A549 (cell line): ENCODE measurements around the gene NUDT21. TPM values are rescaled to one million over a fixed set of nuclear protein-coding genes. Genes with fewer than 3 reads are reported as not detected.

Source experiments
- ATAC-seq, 2 experiments: fragments of 200-7000 bp in 1 of 2; fragments of >200 bp in 1 of 2; cut with Nextera tagmentation in 1 of 2; cut with Tn5 transposase in 1 of 2; 3 replicates each; pipeline versions ENCODE4 v1.8.0 to v1.9.1; 2018 to 2020; ENCODE audit warnings: mild to moderate bottlenecking in 1 of 2, moderate library complexity in 1 of 2
- CTCF ChIA-PET: fragments of 300-600 bp; sonication (Branson Sonifier 250); formaldehyde crosslinking; extraction: SDS; loops from one replicate; lab custom pipeline; 2021; ENCODE audit warnings: antibody characterized with exemption, inconsistent platforms; lab: Yijun Ruan, JAX
- POLR2A ChIA-PET: fragments of 350-600 bp; formaldehyde crosslinking; extraction: SDS; loops from one replicate; lab custom pipeline; 2021; ENCODE audit warnings: antibody characterized with exemption, inconsistent platforms; lab: Yijun Ruan, JAX
- DNase-seq, 2 experiments: peaks; one replicate each; pipeline versions ENCODE4 v3.0.0 to v3.0.0-alpha.2; 2011 to 2016; ENCODE audit warnings: low read depth in 1 of 2, low spot score in 1 of 2
- FAIRE-seq: peaks from 2 replicates; lab custom pipeline; 2011; peaks lifted over from hg19 to GRCh38; lab: Jason Lieb, UNC
- H3K27ac ChIP-seq, 2 experiments: fragments of >200 bp; sonication (Bioruptor Twin); formaldehyde crosslinking; 3 replicates each; pipeline ENCODE4 v1.5.1; 2016 to 2017
- H3K4me1 ChIP-seq: fragments of >200 bp; sonication (Bioruptor Twin); formaldehyde crosslinking; 3 replicates; pipeline ENCODE4 v1.6.1; 2016
- H3K4me2 ChIP-seq: fragments of >200 bp; sonication (Bioruptor Twin); formaldehyde crosslinking; 3 replicates; pipeline ENCODE4 v1.6.1; 2016
- H3K4me3 ChIP-seq: fragments of >200 bp; sonication (Bioruptor Twin); formaldehyde crosslinking; 3 replicates; pipeline ENCODE4 v1.5.1; 2016
- H3K9me3 ChIP-seq: fragments of >200 bp; sonication (Bioruptor Twin); formaldehyde crosslinking; 3 replicates; pipeline ENCODE4 v1.6.1; 2016
- BHLHE40 ChIP-seq: IDR thresholded peaks from 2 replicates; pipeline ENCODE4 v1.6.1; 2012; ENCODE audit warnings: low read depth, low read length, inconsistent platforms
- CBX8 ChIP-seq: fragments of 200-600 bp; sonication (generic); IDR thresholded peaks from 2 replicates; pipeline ENCODE4 v1.6.1; 2016
- CEBPB ChIP-seq, 2 experiments: fragments of >200 bp in 1 of 2; sonication (Bioruptor Twin) in 1 of 2; formaldehyde crosslinking in 1 of 2; IDR thresholded peaks; 2 replicates each; pipeline ENCODE4 v1.6.1; 2012 to 2016
- EHF ChIP-seq: fragments of 250-450 bp; sonication (Bioruptor Pico); IDR thresholded peaks from 2 replicates; pipeline ENCODE4 v1.5.0; 2020; ENCODE audit warnings: mild to moderate bottlenecking
- EHMT2 ChIP-seq: fragments of 200-600 bp; sonication (generic); IDR thresholded peaks from 2 replicates; pipeline ENCODE4 v1.6.1; 2016; ENCODE audit warnings: antibody characterized with exemption, low read depth, mild to moderate bottlenecking, moderate library complexity
- FOSL2 ChIP-seq, 2 experiments: fragments of 450-650 bp in 1 of 2; fragments of >200 bp in 1 of 2; sonication (Bioruptor Twin) in 1 of 2; formaldehyde crosslinking; IDR thresholded peaks; 2 replicates each; pipeline versions ENCODE4 v1.5.0 to v1.6.1; 2016 to 2020; ENCODE audit warnings: mild to moderate bottlenecking in 1 of 2, moderate library complexity in 1 of 2
- FOXS1 ChIP-seq: fragments of 250-450 bp; sonication (Bioruptor Pico); IDR thresholded peaks from 2 replicates; pipeline ENCODE4 v1.5.0; 2020; ENCODE audit warnings: mild to moderate bottlenecking, moderate library complexity
- GATA3 ChIP-seq: IDR thresholded peaks from 2 replicates; pipeline ENCODE4 v1.6.1; 2012; ENCODE audit warnings: borderline replicate concordance
- HES2 ChIP-seq: fragments of >200 bp; sonication (Bioruptor Twin); formaldehyde crosslinking; IDR thresholded peaks from 2 replicates; pipeline ENCODE4 v1.6.1; 2016
- HEYL ChIP-seq: fragments of 250-450 bp; sonication (Bioruptor Pico); IDR thresholded peaks from 2 replicates; pipeline ENCODE4 v1.8.0; 2021; ENCODE audit warnings: mild to moderate bottlenecking, moderate library complexity
- JUNB ChIP-seq: fragments of >200 bp; sonication (Bioruptor Twin); formaldehyde crosslinking; IDR thresholded peaks from 2 replicates; pipeline ENCODE4 v1.6.1; 2016
- MAFK ChIP-seq: fragments of 450-650 bp; IDR thresholded peaks from 2 replicates; pipeline ENCODE4 v1.6.1; 2014; ENCODE audit not compliant: partially characterized antibody
- MAZ ChIP-seq: fragments of 150-350 bp; IDR thresholded peaks from 2 replicates; pipeline ENCODE4 v1.6.1; 2014; ENCODE audit warnings: antibody characterized with exemption, low read depth, low read length, borderline replicate concordance
- NPAS2 ChIP-seq: fragments of 250-450 bp; sonication (Bioruptor Pico); IDR thresholded peaks from 2 replicates; pipeline ENCODE4 v1.8.0; 2022; ENCODE audit warnings: mild to moderate bottlenecking, moderate library complexity, borderline replicate concordance
- PBX3 ChIP-seq: IDR thresholded peaks from 2 replicates; pipeline ENCODE4 v1.6.1; 2012
- POLR2A ChIP-seq: IDR thresholded peaks from 2 replicates; pipeline ENCODE4 v1.6.1; 2012; ENCODE audit warnings: mild to moderate bottlenecking, low read length
- RAD21 ChIP-seq, 2 experiments: fragments of >200 bp in 1 of 2; sonication (Bioruptor Twin) in 1 of 2; formaldehyde crosslinking in 1 of 2; IDR thresholded peaks in 1 of 2; conservative IDR thresholded peaks in 1 of 2; 2 replicates in 1 of 2; 3 replicates in 1 of 2; pipeline ENCODE4 v1.6.1; 2012 to 2018; ENCODE audit warnings: inconsistent platforms in 1 of 2
- RARB ChIP-seq: fragments of 250-450 bp; sonication (Bioruptor Pico); IDR thresholded peaks from 2 replicates; pipeline ENCODE4 v1.8.0; 2021; ENCODE audit warnings: mild to moderate bottlenecking, moderate library complexity
- REST ChIP-seq: fragments of 200-600 bp; sonication (generic); IDR thresholded peaks from 2 replicates; pipeline ENCODE4 v1.6.1; 2016; ENCODE audit warnings: antibody characterized with exemption, mild to moderate bottlenecking, moderate library complexity
- RFX5 ChIP-seq: fragments of 450-650 bp; IDR thresholded peaks from 2 replicates; pipeline ENCODE4 v1.7.1; 2014; ENCODE audit warnings: antibody characterized with exemption, mild to moderate bottlenecking, moderate library complexity
- RNF2 ChIP-seq: fragments of 200-600 bp; sonication (generic); IDR thresholded peaks from 2 replicates; pipeline ENCODE4 v1.6.1; 2016; ENCODE audit warnings: low read depth, mild to moderate bottlenecking, antibody characterized with exemption, moderate library complexity, borderline replicate concordance
- SMC3 ChIP-seq: fragments of >200 bp; sonication (Bioruptor Twin); formaldehyde crosslinking; IDR thresholded peaks from 3 replicates; pipeline ENCODE4 v1.6.1; 2018; ENCODE audit warnings: inconsistent platforms
- TFCP2L1 ChIP-seq: fragments of 250-450 bp; sonication (Bioruptor Pico); IDR thresholded peaks from 2 replicates; pipeline ENCODE4 v1.5.0; 2021; ENCODE audit warnings: mild to moderate bottlenecking
- TP53 ChIP-seq: fragments of 250-450 bp; sonication (Bioruptor Pico); IDR thresholded peaks from 2 replicates; pipeline ENCODE4 v1.5.0; 2021; ENCODE audit warnings: mild to moderate bottlenecking, moderate library complexity
- ZNF302 ChIP-seq: fragments of 250-450 bp; sonication (Bioruptor Pico); IDR thresholded peaks from 2 replicates; pipeline ENCODE4 v1.9.0; 2021; ENCODE audit warnings: inconsistent platforms, mild to moderate bottlenecking, moderate library complexity
- ZSCAN20 ChIP-seq: fragments of 250-450 bp; sonication (Bioruptor Pico); IDR thresholded peaks from 2 replicates; pipeline ENCODE4 v1.8.0; 2022; ENCODE audit warnings: mild to moderate bottlenecking, moderate library complexity
- WGBS: methylation state at CpG from one replicate; pipeline ENCODE4 v1.1.6; 2017; ENCODE audit errors: missing lambda C conversion rate; 5-methylcytosine and 5-hydroxymethylcytosine counted together
- polyA plus RNA-seq, 4 experiments: library from polyadenylated mRNA; depleted of rRNA in 3 of 4; stranded (reverse); fragments of >200 nt; fragmentation: RNase III in 1 of 4; extraction: RNeasy Plus Mini Kit Qiagen cat#74134 plus additional on column Dnase treatment in 1 of 4; gene quantifications; 2 replicates in 3 of 4; 3 replicates in 1 of 4; pipeline ENCODE4 v1.2.3, GENCODE V29; 2011 to 2017
- TF ChIP-seq, protein P1 (sequence below): fragments of 250-450 bp; sonication (Bioruptor Pico); IDR thresholded peaks from 2 replicates; pipeline ENCODE4 v1.5.0; 2021; ENCODE audit warnings: mild to moderate bottlenecking, moderate library complexity, borderline replicate concordance
- TF ChIP-seq, protein P2 (sequence below): fragments of 450-650 bp; IDR thresholded peaks from 2 replicates; pipeline ENCODE4 v1.6.1; 2014; ENCODE audit warnings: antibody characterized with exemption

The NUDT21 gene
- polyA plus RNA-seq, 2 of the 4 experiments (the other 2 are of a cell fraction): 58.7 to 153 TPM

GRCh38 chr16:56460101-56460500 lies 9.0 kb upstream of the NUDT21 start:
- TF ChIP-seq NPAS2 (CRISPR knock-in tag): no peak
- TF ChIP-seq TFCP2L1 (CRISPR knock-in tag): no peak
- TF ChIP-seq RARB: no peak
- no peak for TF ChIP-seq GATA3
- no peak for TF ChIP-seq MAZ
- no peak for TF ChIP-seq EHMT2
- TF ChIP-seq, protein P1, sequence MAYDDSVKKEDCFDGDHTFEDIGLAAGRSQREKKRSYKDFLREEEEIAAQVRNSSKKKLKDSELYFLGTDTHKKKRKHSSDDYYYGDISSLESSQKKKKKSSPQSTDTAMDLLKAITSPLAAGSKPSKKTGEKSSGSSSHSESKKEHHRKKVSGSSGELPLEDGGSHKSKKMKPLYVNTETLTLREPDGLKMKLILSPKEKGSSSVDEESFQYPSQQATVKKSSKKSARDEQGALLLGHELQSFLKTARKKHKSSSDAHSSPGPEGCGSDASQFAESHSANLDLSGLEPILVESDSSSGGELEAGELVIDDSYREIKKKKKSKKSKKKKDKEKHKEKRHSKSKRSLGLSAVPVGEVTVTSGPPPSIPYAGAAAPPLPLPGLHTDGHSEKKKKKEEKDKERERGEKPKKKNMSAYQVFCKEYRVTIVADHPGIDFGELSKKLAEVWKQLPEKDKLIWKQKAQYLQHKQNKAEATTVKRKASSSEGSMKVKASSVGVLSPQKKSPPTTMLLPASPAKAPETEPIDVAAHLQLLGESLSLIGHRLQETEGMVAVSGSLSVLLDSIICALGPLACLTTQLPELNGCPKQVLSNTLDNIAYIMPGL (CRISPR knock-in tag): no peak
- no peak for TF ChIP-seq CEBPB (IDR thresholded peaks at IDR 0.05)
- TF ChIP-seq, protein P2, sequence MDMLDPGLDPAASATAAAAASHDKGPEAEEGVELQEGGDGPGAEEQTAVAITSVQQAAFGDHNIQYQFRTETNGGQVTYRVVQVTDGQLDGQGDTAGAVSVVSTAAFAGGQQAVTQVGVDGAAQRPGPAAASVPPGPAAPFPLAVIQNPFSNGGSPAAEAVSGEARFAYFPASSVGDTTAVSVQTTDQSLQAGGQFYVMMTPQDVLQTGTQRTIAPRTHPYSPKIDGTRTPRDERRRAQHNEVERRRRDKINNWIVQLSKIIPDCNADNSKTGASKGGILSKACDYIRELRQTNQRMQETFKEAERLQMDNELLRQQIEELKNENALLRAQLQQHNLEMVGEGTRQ: no peak
- no peak for TF ChIP-seq ZSCAN20 (CRISPR knock-in tag)
- no peak for TF ChIP-seq CBX8
- no peak for TF ChIP-seq JUNB
- TF ChIP-seq FOSL2 (IDR thresholded peaks at IDR 0.05): no peak
- TF ChIP-seq FOSL2 (CRISPR knock-in tag; IDR thresholded peaks at IDR 0.05): no peak
- no peak for TF ChIP-seq HEYL (CRISPR knock-in tag)
- no peak for TF ChIP-seq FOXS1 (CRISPR knock-in tag)
- TF ChIP-seq RNF2: no peak
- FAIRE-seq: no peak
- H3K27ac ChIP-seq: no peak overlapping the region
- ChIA-PET POLR2A (interaction anchor here (1.7 kb wide), 1 partner anchor 9 kb away, joined by 6 read pairs; the partner anchor contains the start of genes NUDT21 and OGFOD1), CTCF (interaction anchor here (1.4 kb wide), 1 partner anchor 10 kb away, joined by 3 read pairs; no protein-coding TSS in a partner anchor)
- H3K4me2 ChIP-seq: no peak overlapping the region
- no peak for ATAC-seq
- H3K4me1 ChIP-seq: no peaks in the 10 kb centered on the region
- H3K9me3 ChIP-seq: no peaks in the 10 kb centered on the region
- WGBS: 97% methylated on average over 2 of the region's 2 CpGs
- DNase-seq: no peak
- no peak overlapping the region for H3K4me3 ChIP-seq

DNA sequence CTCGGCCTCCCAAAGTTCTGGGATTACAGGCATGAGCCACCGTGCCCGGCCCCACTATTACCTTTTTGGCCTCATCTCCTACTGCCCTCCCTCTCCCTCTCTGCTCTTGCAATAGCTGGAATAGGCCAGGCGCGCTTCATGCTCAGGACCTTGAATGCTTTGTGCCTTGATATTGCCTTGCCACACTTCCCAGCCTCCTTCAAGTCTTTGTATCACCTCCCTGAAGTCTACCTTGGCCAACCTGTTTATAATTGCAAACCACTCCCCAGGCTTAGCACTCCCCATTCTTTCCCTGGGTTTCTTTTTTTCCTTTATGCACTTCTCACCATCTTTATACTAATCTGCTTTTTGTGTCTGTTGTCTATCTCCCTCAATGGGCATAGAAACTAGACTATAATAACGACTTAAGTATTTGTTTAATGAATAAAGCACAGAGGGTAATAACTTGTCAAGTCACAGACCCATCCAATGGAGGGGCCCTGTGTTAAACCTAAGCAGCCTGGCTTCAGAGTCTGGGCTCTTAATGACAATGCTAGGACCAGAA lies 6.9 kb upstream of the NUDT21 start:
- POLR2A ChIA-PET: no interaction called here
- WGBS: 95% methylated on average over 6 of the region's 6 CpGs
- no peak for TF ChIP-seq RAD21 (conservative IDR thresholded peaks at IDR 0.05 in 1 of 2, IDR thresholded peaks at IDR 0.05 in 1 of 2)
- TF ChIP-seq FOSL2 (IDR thresholded peaks at IDR 0.05): no peak
- no peak for TF ChIP-seq FOSL2 (CRISPR knock-in tag; IDR thresholded peaks at IDR 0.05)
- no peak for TF ChIP-seq MAFK
- TF ChIP-seq HES2: no peak
- no peak for TF ChIP-seq BHLHE40
- TF ChIP-seq EHF (CRISPR knock-in tag): no peak
- TF ChIP-seq ZNF302 (CRISPR knock-in tag): no peak
- no peak for TF ChIP-seq TP53 (CRISPR knock-in tag)
- no peak for TF ChIP-seq REST
- no peak for TF ChIP-seq PBX3
- no peak for TF ChIP-seq RFX5
- TF ChIP-seq CEBPB (IDR thresholded peaks at IDR 0.05): no peak
- TF ChIP-seq POLR2A: no peak
- no peak for TF ChIP-seq SMC3
- DNase-seq (no peak), FAIRE-seq (no peak), ATAC-seq (no peak)
- no peak overlapping the region for H3K4me3 ChIP-seq
- peaks cover 3% of the 10 kb centered on the region; the same call in 2 of the 3 replicates for H3K4me1 ChIP-seq
- no peak overlapping the region for H3K4me2 ChIP-seq
- no peak overlapping the region for H3K27ac ChIP-seq
- no peaks in the 10 kb centered on the region for H3K9me3 ChIP-seq
- CTCF ChIA-PET: no interaction called here
